MCF 10A (cell line): ENCODE measurements around the gene GMPR. TPM values are rescaled to one million over a fixed set of nuclear protein-coding genes. Genes with fewer than 3 reads are reported as not detected.

ENCODE experiments used
- BruUV-seq: library from RNA; stranded (reverse); fragments of 400-500 nt; replicated peaks from 2 replicates; lab custom pipeline; 2021; lab: Mats Ljungman, UMichigan
- CTCF ChIA-PET: fragments of 300-600 bp; sonication (Branson Sonifier 250); formaldehyde crosslinking; extraction: SDS; loops from one replicate; lab custom pipeline; 2021; ENCODE audit warnings: antibody characterized with exemption, inconsistent platforms; lab: Yijun Ruan, JAX
- POLR2A ChIA-PET: fragments of 300-600, 350-650 bp; sonication (Branson Sonifier 250); formaldehyde crosslinking; extraction: SDS; loops from one replicate; lab custom pipeline; 2020; ENCODE audit warnings: antibody characterized with exemption, inconsistent platforms; lab: Yijun Ruan, JAX
- DNase-seq: peaks from one replicate; pipeline ENCODE4 v3.0.0-alpha.2; 2018; ENCODE audit not compliant: unreplicated experiment
- H3K27ac Mint-ChIP-seq: one replicate; pipeline ENCODE4 v1.8.0; 2022; ENCODE audit warnings: mild to moderate bottlenecking, low read depth, mixed read lengths; ENCODE audit not compliant: unreplicated experiment
- H3K27me3 Mint-ChIP-seq: one replicate; pipeline ENCODE4 v1.8.0; 2022; ENCODE audit warnings: mixed read lengths; ENCODE audit not compliant: insufficient read depth, unreplicated experiment
- H3K36me3 Mint-ChIP-seq: one replicate; pipeline ENCODE4 v1.8.0; 2022; ENCODE audit warnings: mild to moderate bottlenecking, moderate library complexity, mixed read lengths; ENCODE audit not compliant: insufficient read depth, unreplicated experiment
- H3K4me1 Mint-ChIP-seq: one replicate; pipeline ENCODE4 v1.8.0; 2022; ENCODE audit warnings: mixed read lengths; ENCODE audit not compliant: insufficient read depth, unreplicated experiment
- H3K4me3 Mint-ChIP-seq: one replicate; pipeline ENCODE4 v1.8.0; 2022; ENCODE audit warnings: mild to moderate bottlenecking, moderate library complexity, mixed read lengths; ENCODE audit not compliant: unreplicated experiment
- H3K9me3 Mint-ChIP-seq: one replicate; pipeline ENCODE4 v1.8.0; 2022; ENCODE audit warnings: mixed read lengths; ENCODE audit not compliant: unreplicated experiment
- intact Hi-C: fragments of 100-400 bp; cut with micrococcal nuclease; formaldehyde crosslinking; loops from 2 replicates; pipeline ENCODE4 v1.14.1; 2022
- total RNA-seq: library from RNA; stranded (reverse); gene quantifications from 2 replicates; pipeline ENCODE4 v1.2.3, GENCODE V29; 2022
- TF ChIP-seq, protein P1 (sequence below): fragments of 200-600 bp; IDR thresholded peaks from one replicate; pipeline ENCODE4 v1.8.0; 2022; ENCODE audit warnings: antibody characterized with exemption, mild to moderate bottlenecking; ENCODE audit not compliant: unreplicated experiment

Gene GMPR
- total RNA-seq, 1 experiment from 2014 or later = 3.0 TPM

DNA sequence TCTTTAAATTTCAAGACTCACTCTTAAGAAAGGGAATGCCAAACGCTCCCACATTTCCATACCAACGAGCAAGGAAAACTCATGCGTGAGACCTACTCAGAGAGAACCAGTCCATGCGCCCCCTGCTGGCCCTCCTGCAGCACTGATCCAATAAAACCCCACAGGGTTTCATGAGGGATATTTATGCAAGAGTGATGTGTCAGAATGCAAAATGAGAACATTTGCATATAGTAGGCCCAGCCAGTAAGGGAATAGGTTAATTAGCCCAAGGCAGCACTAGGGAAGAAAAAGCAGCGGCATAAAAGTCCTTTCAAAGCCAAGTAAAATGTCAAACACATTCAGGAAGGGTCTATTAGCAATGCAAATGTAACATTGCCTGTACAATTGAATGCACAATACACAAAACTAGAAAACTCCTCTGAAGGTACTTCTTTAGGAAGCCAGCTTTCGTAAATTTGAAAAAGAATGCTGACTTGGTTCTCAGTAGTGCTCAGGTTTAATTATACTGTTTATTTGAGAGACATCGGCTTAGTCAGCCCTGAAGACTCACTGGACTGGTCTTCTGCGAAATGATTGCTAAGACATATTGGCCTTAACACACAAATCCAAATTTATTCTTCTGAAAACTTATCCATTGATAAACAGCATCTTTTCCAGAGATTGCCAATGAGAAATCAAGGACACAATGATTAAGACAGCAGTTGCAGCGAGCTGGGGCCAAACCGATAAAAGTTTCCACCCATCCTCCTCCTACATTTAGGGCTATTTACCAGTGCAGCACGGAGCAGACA lies 93.2 kb downstream of the GMPR start:
- TF ChIP-seq, protein P1, sequence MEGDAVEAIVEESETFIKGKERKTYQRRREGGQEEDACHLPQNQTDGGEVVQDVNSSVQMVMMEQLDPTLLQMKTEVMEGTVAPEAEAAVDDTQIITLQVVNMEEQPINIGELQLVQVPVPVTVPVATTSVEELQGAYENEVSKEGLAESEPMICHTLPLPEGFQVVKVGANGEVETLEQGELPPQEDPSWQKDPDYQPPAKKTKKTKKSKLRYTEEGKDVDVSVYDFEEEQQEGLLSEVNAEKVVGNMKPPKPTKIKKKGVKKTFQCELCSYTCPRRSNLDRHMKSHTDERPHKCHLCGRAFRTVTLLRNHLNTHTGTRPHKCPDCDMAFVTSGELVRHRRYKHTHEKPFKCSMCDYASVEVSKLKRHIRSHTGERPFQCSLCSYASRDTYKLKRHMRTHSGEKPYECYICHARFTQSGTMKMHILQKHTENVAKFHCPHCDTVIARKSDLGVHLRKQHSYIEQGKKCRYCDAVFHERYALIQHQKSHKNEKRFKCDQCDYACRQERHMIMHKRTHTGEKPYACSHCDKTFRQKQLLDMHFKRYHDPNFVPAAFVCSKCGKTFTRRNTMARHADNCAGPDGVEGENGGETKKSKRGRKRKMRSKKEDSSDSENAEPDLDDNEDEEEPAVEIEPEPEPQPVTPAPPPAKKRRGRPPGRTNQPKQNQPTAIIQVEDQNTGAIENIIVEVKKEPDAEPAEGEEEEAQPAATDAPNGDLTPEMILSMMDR = peak; percentile 85
- ChIA-PET POLR2A (interaction anchor here (0.7 to 3.0 kb wide), 4 partner anchors 395 to 432 kb away, joined by 4 to 14 read pairs (median 6); no protein-coding TSS in a partner anchor), CTCF (interaction anchor here (0.5 to 5.5 kb wide), 29 partner anchors 8 to 953 kb away, joined by 3 to 43 read pairs (median 4); no protein-coding TSS in a partner anchor)
- DNase-seq = peak; percentile 76
- Mint-ChIP-seq H3K4me3 (no peak overlapping the region), H3K27me3 (no peaks in the 10 kb centered on the region), H3K9me3 (no peaks in the 10 kb centered on the region), H3K4me1 (peaks cover 27% of the 10 kb centered on the region), H3K36me3 (peaks cover 6% of the 10 kb centered on the region), H3K27ac (no peak overlapping the region)
- BruUV-seq = no TSS peak
- intact Hi-C loops = loop anchor here (1.0 to 5.0 kb wide), 10 partner anchors 45 to 755 kb away; partner anchors contain the start of gene ATXN1

GRCh38 chr6:16332175-16332542 lies 93.8 kb downstream of the GMPR start:
- peak; percentile 77 for DNase-seq
- CTCF ChIA-PET = interaction anchor here (0.5 to 5.5 kb wide), 29 partner anchors 8 to 953 kb away, joined by 3 to 43 read pairs (median 3); no protein-coding TSS in a partner anchor
- H3K4me3 Mint-ChIP-seq = no peak overlapping the region

GRCh38 chr6:16333580-16333979 lies 95.2 kb downstream of the GMPR start:
- intact Hi-C loops = loop anchor here (2.0 to 5.0 kb wide), 3 partner anchors 484 to 699 kb away; no protein-coding TSS in a partner anchor
- H3K27me3 Mint-ChIP-seq = no peaks in the 10 kb centered on the region
- BruUV-seq = no TSS peak
- no peaks in the 10 kb centered on the region for H3K36me3 Mint-ChIP-seq
- ChIA-PET POLR2A (interaction anchor here (0.5 to 3.2 kb wide), 14 partner anchors 59 to 1533 kb away, joined by 3 to 41 read pairs (median 5); partner anchors contain the start of gene ATXN1), CTCF (interaction anchor here (0.6 to 5.5 kb wide), 30 partner anchors 10 to 753 kb away, joined by 3 to 43 read pairs (median 4); no protein-coding TSS in a partner anchor)
- DNase-seq = peak; percentile 81
- no peak overlapping the region for H3K27ac Mint-ChIP-seq
- H3K9me3 Mint-ChIP-seq = no peaks in the 10 kb centered on the region
- H3K4me1 Mint-ChIP-seq = peaks cover 32% of the 10 kb centered on the region
- H3K4me3 Mint-ChIP-seq = no peak overlapping the region
- TF ChIP-seq, protein P1 = no peak

More at GRCh38 chr6:16332175-16332542, 93.8 kb downstream of the GMPR start:
- no peaks in the 10 kb centered on the region for H3K9me3 Mint-ChIP-seq
- TF ChIP-seq, protein P1 = peak; percentile 77
- no TSS peak for BruUV-seq
- intact Hi-C loops = loop anchor here (1.0 to 5.0 kb wide), 8 partner anchors 77 to 754 kb away; partner anchors contain the start of gene ATXN1
- H3K4me1 Mint-ChIP-seq = peaks cover 29% of the 10 kb centered on the region
- POLR2A ChIA-PET = interaction anchor here (0.7 to 3.0 kb wide), 5 partner anchors 394 to 431 kb away, joined by 4 to 14 read pairs (median 7); no protein-coding TSS in a partner anchor
- peaks cover 3% of the 10 kb centered on the region for H3K36me3 Mint-ChIP-seq
- H3K27ac Mint-ChIP-seq = no peak overlapping the region
- H3K27me3 Mint-ChIP-seq = no peaks in the 10 kb centered on the region

GRCh38 chr6:16334671-16335070 lies 96.3 kb downstream of the GMPR start:
- H3K27me3 Mint-ChIP-seq = no peaks in the 10 kb centered on the region
- CTCF ChIA-PET = interaction anchor here (0.6 to 5.5 kb wide), 13 partner anchors 11 to 653 kb away, joined by 3 to 43 read pairs (median 4); no protein-coding TSS in a partner anchor
- no TSS peak for BruUV-seq
- H3K4me1 Mint-ChIP-seq = peaks cover 41% of the 10 kb centered on the region
- peak; percentile 96 for DNase-seq
- intact Hi-C loops = loop anchor here (5.0 kb wide), 2 partner anchors 483 to 698 kb away; no protein-coding TSS in a partner anchor
- H3K4me3 Mint-ChIP-seq = no peak overlapping the region
- H3K36me3 Mint-ChIP-seq = no peaks in the 10 kb centered on the region
- no peaks in the 10 kb centered on the region for H3K9me3 Mint-ChIP-seq
- POLR2A ChIA-PET = interaction anchor here (0.8 to 3.2 kb wide), 6 partner anchors 133 to 752 kb away, joined by 3 to 41 read pairs (median 4); partner anchors contain the start of gene ATXN1
- TF ChIP-seq, protein P1 = no peak
- H3K27ac Mint-ChIP-seq = no peak overlapping the region
